ENCODE data around the gene DOK5. TPM values are rescaled to one million over a fixed set of nuclear protein-coding genes. Genes with fewer than 3 reads are reported as not detected.
"Not testable (repeated sequence)": the region's sequence is repeated elsewhere in the genome, so short reads cannot be mapped to it uniquely, and the experiment has no call there.

Gene DOK5
- total RNA-seq, 4 donors from 2014 or later = 0.55 to 48.6 (median 1.3) TPM; not detected in 1

- DNase-seq = no peak
- Histone ChIP-seq H3K36me3 (no peaks in the 10 kb centered on the region), H3K4me1 (no peaks in the 10 kb centered on the region), H3K27me3 (no peaks in the 10 kb centered on the region), H3K27ac (no peak overlapping the region), H3K9me3 (no peaks in the 10 kb centered on the region), H3K4me3 (no peak overlapping the region)
- TF ChIP-seq POLR2A (IDR thresholded peaks at IDR 0.05) (no peak), EP300 (IDR thresholded peaks at IDR 0.05; ENCODE audit: low read depth) (no peak), POLR2AphosphoS5 (IDR thresholded peaks at IDR 0.05) (no peak), CTCF (IDR thresholded peaks at IDR 0.05) (no peak)
- intact Hi-C loops (cut with DNase I; ENCODE audit: low total_unique reads) (no loop called here), in situ Hi-C loops (cut with MboI; ENCODE audit: low pct_ligation_motif_present in 1 of 4, low pct_unique_long_range_greater_than_20kb in 1 of 4, low sequenced_read_pairs in 3 of 4) (no loop called here)
- WGBS, 2 donors (ENCODE audit: low coverage in 1 of 2) = 52 to 63% methylated on average over 4 to 9 of the region's 9 CpGs
Measured at GRCh38 chr20:54433636-54434035, 41.8 kb upstream of the DOK5 start.

GRCh38 chr20:54434196-54434595 is 41.2 kb upstream of the DOK5 start:
- H3K4me3 ChIP-seq = no peak overlapping the region
- WGBS, 2 donors (ENCODE audit: low coverage in 1 of 2) = 67 to 71% methylated on average over 2 to 7 of the region's 7 CpGs

GRCh38 chr20:54435015-54435414 is 40.4 kb upstream of the DOK5 start:
- H3K36me3 ChIP-seq = no peaks in the 10 kb centered on the region
- no peak for TF ChIP-seq EP300 (IDR thresholded peaks at IDR 0.05; ENCODE audit: low read depth)
- TF ChIP-seq POLR2AphosphoS5 (IDR thresholded peaks at IDR 0.05) = no peak
- no peak for TF ChIP-seq CTCF (IDR thresholded peaks at IDR 0.05)
- TF ChIP-seq POLR2A (IDR thresholded peaks at IDR 0.05) = no peak
- no peaks in the 10 kb centered on the region for H3K27me3 ChIP-seq
- intact Hi-C loops (cut with DNase I; ENCODE audit: low total_unique reads) = no loop called here
- H3K27ac ChIP-seq = no peak overlapping the region
- H3K4me1 ChIP-seq = no peaks in the 10 kb centered on the region
- DNase-seq = no peak
- WGBS, 2 donors (ENCODE audit: low coverage in 1 of 2) = 63 to 71% methylated on average over 2 to 3 of the region's 3 CpGs
- H3K4me3 ChIP-seq = no peak overlapping the region
- no peaks in the 10 kb centered on the region for H3K9me3 ChIP-seq
- in situ Hi-C loops (cut with MboI; ENCODE audit: low pct_ligation_motif_present in 1 of 4, low pct_unique_long_range_greater_than_20kb in 1 of 4, low sequenced_read_pairs in 3 of 4) = no loop called here

More at GRCh38 chr20:54434196-54434595, 41.2 kb upstream of the DOK5 start:
- intact Hi-C loops (cut with DNase I; ENCODE audit: low total_unique reads) = no loop called here
- Histone ChIP-seq H3K36me3 (no peaks in the 10 kb centered on the region), H3K27ac (no peak overlapping the region), H3K9me3 (no peaks in the 10 kb centered on the region), H3K4me1 (no peaks in the 10 kb centered on the region), H3K27me3 (no peaks in the 10 kb centered on the region)
- TF ChIP-seq POLR2AphosphoS5 (IDR thresholded peaks at IDR 0.05) (no peak), POLR2A (IDR thresholded peaks at IDR 0.05) (no peak), CTCF (IDR thresholded peaks at IDR 0.05) (no peak), EP300 (IDR thresholded peaks at IDR 0.05; ENCODE audit: low read depth) (no peak)
- no peak for DNase-seq
- in situ Hi-C loops (cut with MboI; ENCODE audit: low pct_ligation_motif_present in 1 of 4, low pct_unique_long_range_greater_than_20kb in 1 of 4, low sequenced_read_pairs in 3 of 4) = no loop called here

- H3K9me3 ChIP-seq; in situ Hi-C loops (cut with MboI; ENCODE audit: low pct_ligation_motif_present in 1 of 4, low pct_unique_long_range_greater_than_20kb in 1 of 4, low sequenced_read_pairs in 3 of 4); H3K4me1 ChIP-seq; DNase-seq; H3K4me3 ChIP-seq; H3K36me3 ChIP-seq; intact Hi-C loops (cut with DNase I; ENCODE audit: low total_unique reads); H3K27ac ChIP-seq; H3K27me3 ChIP-seq: not testable (repeated sequence)
- WGBS, 2 donors (ENCODE audit: low coverage in 1 of 2) = 86 to 96% methylated on average over 5 to 8 of the region's 8 CpGs
Measured at GRCh38 chr20:54436410-54436809, 39.0 kb upstream of the DOK5 start.

- H3K36me3 ChIP-seq = no peaks in the 10 kb centered on the region
- no peaks in the 10 kb centered on the region for H3K27me3 ChIP-seq
- 80 to 87% methylated on average over 5 of the region's 5 CpGs for WGBS, 2 donors (ENCODE audit: low coverage in 1 of 2)
- in situ Hi-C loops (cut with MboI; ENCODE audit: low pct_ligation_motif_present in 1 of 4, low pct_unique_long_range_greater_than_20kb in 1 of 4, low sequenced_read_pairs in 3 of 4) (no loop called here), intact Hi-C loops (cut with DNase I; ENCODE audit: low total_unique reads) (no loop called here)
- H3K27ac ChIP-seq = no peak overlapping the region
- no peak overlapping the region for H3K4me3 ChIP-seq
- no peaks in the 10 kb centered on the region for H3K4me1 ChIP-seq
- DNase-seq = no peak
- TF ChIP-seq EP300 (IDR thresholded peaks at IDR 0.05; ENCODE audit: low read depth) (no peak), CTCF (IDR thresholded peaks at IDR 0.05) (no peak), POLR2AphosphoS5 (IDR thresholded peaks at IDR 0.05) (no peak), POLR2A (IDR thresholded peaks at IDR 0.05) (no peak)
- H3K9me3 ChIP-seq = no peaks in the 10 kb centered on the region
Measured at GRCh38 chr20:54438166-54438565, 37.2 kb upstream of the DOK5 start.
